GM19467 (cell line): Measurements from ENCODE around the gene BICC1.

Experiments used
- ATAC-seq: cut with Tn5 transposase; IDR thresholded peaks from one replicate; pipeline ENCODE4 v1.9.1; 2021; ENCODE audit warnings: mild to moderate bottlenecking, moderate library complexity; ENCODE audit not compliant: unreplicated experiment

BICC1 gene

GRCh38 chr10:58773944-58774343 lies 261.3 kb downstream of the BICC1 start:
- ATAC-seq = no peak

- no peak for ATAC-seq
Measured at GRCh38 chr10:58775960-58776567, 263.4 kb downstream of the BICC1 start.

DNA sequence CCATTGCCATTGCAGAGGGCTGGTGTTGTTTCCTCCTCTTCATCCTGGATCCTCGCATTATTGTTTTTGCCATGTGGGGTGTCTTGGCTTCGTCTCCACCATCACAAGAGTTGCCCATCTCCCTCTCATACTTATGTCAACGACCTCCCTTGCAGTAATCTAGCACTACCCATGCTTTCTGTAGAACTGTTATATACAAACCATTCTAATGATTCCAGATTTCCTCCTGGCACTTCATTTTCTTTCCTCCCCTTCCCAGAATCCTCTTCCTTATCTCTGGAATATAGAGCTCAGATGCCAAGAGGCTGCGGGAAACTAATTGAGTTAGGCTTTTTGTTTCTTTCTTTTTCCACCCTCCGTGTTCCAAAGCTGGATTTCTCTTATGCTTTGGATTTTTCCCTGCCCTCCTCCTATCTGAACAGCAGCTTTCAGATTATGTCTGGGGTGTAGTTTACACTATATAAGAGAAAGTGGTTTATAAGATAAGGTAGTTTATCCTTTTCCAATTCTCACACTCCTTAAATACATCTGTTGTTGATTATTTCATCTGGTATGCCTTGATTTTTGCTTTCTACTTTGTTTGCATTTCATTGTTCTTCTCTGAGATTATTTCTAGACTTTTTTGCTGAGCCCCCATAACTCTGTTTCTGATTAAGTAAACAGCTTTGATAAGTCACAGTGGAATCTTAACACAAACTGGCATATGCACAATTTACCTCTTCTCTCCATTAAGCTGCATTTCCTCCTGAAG lies 264.1 kb downstream of the BICC1 start:
- ATAC-seq = no peak

- ATAC-seq = no peak
Measured at GRCh38 chr10:58778966-58779365, 266.3 kb downstream of the BICC1 start.

DNA sequence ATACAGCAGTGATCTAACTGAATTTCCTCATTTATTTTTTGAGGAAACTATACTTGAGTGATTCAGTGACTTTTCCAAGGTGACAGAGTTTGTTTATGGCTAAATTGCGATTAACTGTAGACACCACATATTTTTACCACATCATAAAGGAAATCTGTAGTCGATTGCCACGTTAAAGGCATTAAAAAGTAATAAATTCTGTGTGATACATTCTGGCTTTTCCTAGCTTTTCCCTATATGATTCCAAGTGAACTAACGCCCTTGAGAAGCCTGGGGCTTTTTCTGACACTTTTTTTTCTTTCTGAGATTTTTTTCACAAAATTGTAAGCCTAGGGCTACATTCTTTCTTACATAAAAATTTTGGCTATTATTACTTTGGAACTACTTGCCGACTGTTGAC lies 266.9 kb downstream of the BICC1 start:
- no peak for ATAC-seq

- ATAC-seq = no peak
Measured at GRCh38 chr10:58780476-58780875, 267.8 kb downstream of the BICC1 start.

DNA sequence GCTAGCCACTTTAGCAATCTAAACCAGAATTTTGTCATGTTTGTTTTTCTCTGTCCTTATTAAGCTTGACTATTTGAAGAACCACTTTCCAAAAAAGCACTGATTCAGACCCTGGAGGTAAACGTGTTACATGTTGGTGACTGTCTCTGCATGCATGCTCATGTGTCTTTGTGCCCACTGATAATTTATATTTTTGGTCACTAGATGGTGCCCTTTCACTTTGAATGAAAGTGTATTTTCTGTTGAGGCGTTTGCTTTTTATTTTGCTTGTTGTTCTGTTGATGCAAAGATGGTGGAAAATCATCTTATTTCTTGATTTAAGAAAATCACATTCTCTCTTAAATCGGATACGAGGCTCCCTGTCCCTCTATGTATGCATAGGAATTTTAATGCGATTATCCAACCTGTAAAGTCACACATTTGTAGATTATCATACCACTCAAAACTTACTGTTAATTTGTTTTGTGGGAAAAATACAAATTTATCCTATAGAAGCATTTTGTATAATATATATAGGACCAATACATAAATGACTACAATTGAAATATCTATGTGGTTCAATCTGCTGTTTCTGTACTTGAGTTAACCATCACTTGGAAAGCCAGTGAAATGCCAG lies 269.3 kb downstream of the BICC1 start:
- no peak for ATAC-seq

- ATAC-seq = no peak
Measured at GRCh38 chr10:58782876-58783851, 270.5 kb downstream of the BICC1 start.

DNA sequence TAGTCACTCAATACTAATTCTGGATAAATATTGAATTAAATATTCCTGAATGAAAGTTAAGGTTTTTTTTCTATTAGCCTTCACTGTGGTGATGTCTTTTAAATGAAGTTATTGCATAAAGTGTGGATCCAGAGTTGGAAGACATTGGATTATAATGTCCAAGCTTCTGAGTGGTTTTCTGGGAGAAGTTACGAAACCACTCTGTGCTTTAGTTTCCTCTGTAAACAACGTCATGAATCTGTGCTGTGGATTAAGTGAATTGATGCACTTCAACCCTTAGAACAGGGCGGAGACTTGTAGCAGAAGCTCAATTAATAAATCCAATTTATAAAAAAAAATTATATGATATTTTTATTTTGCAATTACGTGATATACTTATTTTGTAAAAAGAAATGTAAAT lies 271.7 kb downstream of the BICC1 start:
- no peak for ATAC-seq

GRCh38 chr10:58785354-58785753 lies 272.7 kb downstream of the BICC1 start:
- ATAC-seq = no peak

- no peak for ATAC-seq
Measured at GRCh38 chr10:58791137-58791536, 278.5 kb downstream of the BICC1 start.

- ATAC-seq = no peak
Measured at GRCh38 chr10:58795560-58795959, 282.9 kb downstream of the BICC1 start.

- ATAC-seq = no peak
Measured at GRCh38 chr10:58796242-58796641, 283.6 kb downstream of the BICC1 start.

DNA sequence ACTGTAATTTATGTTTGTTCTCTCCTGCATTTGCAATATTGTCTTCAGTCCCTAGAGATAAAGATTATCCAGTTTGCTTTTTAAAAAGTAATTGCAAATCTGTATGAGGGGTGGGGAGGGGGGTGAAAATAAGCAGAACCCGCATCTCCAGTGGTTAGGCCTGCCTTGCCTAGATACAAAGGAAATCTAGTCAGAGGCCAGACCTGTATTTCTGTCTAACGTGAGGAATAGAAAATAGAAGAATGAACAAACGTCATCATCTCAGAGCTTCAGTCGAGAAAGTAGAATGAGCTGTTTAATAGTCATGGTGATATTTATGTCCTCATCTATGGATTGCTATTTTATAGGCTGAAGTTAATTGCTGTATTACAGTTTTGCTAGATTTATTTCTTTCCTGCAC lies 284.2 kb downstream of the BICC1 start:
- no peak for ATAC-seq

- ATAC-seq = no peak
Measured at GRCh38 chr10:58797356-58797755, 284.7 kb downstream of the BICC1 start.

DNA sequence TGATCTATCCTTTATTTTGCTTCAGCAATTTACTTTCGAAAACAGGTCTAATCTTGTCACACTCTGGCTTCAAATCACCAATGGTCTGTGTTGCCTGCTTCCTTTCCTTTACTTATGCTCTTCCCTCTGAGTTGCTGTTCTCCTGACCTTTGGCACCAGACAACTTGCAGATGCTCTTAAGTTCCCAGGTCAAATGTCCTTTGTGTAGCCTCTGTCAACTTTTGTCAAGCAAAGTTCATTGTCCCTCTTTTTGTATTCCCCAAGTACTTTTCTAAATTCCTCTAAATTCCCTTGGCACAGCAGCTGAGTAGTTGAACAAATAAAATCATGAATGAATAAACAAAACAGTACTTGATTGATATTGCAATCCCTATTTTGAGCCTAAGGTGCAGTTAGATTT lies 289.4 kb downstream of the BICC1 start:
- no peak for ATAC-seq

GRCh38 chr10:58806323-58806722 lies 293.7 kb downstream of the BICC1 start:
- no peak for ATAC-seq

DNA sequence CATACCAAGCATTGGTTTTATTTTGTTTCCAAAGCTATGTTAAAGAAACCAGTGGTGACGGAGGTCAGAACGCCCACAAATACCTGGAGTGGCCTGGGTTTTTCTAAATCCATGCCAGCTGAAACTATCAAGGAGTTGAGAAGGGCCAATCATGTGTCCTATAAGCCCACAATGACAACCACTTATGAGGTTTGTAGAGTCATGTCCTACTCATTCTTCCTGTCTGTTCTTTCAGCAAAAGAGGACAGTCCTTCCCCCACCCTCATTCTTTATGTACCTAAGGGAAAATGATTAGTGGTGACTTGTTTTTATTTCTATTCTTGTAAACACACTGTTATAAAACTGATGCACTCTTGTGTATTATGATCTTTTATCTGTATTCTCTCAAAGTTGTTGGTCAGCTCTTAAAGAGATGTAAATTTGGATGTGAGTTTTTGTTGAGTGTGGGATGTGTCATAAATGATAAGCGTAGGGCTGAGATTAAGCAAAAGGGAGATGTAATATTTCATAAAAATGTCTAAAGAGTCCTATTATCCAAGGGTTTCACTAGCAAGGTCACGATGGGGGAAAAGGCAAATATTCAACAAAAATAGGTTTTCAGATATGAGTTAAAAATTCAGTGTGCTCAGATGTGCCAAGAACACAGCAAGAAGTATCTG lies 294.4 kb downstream of the BICC1 start:
- ATAC-seq = no peak

GRCh38 chr10:58807629-58808022 lies 295.0 kb downstream of the BICC1 start:
- no peak for ATAC-seq

- ATAC-seq = no peak
Measured at GRCh38 chr10:58810751-58811150, 298.1 kb downstream of the BICC1 start.

DNA sequence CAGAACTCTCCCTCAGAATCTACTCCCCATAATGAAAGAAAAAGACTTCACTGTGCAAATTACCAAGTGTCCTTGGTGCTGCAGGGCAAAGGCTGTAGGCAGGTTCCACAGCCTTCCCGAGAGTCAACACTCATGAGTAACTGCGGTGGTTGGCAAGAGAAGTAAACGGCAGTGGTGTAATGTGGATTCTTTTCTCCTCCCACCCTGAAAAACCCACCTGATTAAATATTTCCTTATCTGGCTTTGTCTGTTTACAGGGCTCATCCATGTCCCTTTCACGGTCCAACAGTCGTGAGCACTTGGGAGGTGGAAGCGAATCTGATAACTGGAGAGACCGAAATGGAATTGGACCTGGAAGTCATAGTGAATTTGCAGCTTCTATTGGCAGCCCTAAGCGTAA lies 300.9 kb downstream of the BICC1 start:
- no peak for ATAC-seq
